Activated CD4-positive, alpha-beta memory T cell treated with anti-CD3 and anti-CD28 coated beads for 36 hours (primary cell): ENCODE measurements around the gene GIPC1. TPM values are rescaled to one million over a fixed set of nuclear protein-coding genes. Genes with fewer than 3 reads are reported as not detected.
A peak's percentile ranks its signal among the peaks of the same experiment; 100 is the strongest.

Experiments
- CTCF ChIA-PET: fragments of 350-600 bp; sonication (Branson Sonifier 250); formaldehyde crosslinking; loops from one replicate; lab custom pipeline; 2021; ENCODE audit warnings: antibody characterized with exemption, inconsistent platforms; lab: Charles Lee
- POLR2A ChIA-PET: fragments of 350-600 bp; sonication (Branson Sonifier 250); formaldehyde crosslinking; loops from one replicate; lab custom pipeline; 2021; ENCODE audit warnings: antibody characterized with exemption; lab: Charles Lee
- DNase-seq: peaks from one replicate; pipeline ENCODE4 v3.0.0-alpha.2; 2020
- H3K27ac Mint-ChIP-seq: one replicate; pipeline ENCODE4 v1.8.0; 2021; ENCODE audit warnings: mixed read lengths
- H3K27me3 Mint-ChIP-seq: one replicate; pipeline ENCODE4 v1.8.0; 2021; ENCODE audit warnings: mixed read lengths
- H3K36me3 Mint-ChIP-seq: one replicate; pipeline ENCODE4 v1.8.0; 2021; ENCODE audit warnings: mixed read lengths
- H3K4me1 Mint-ChIP-seq: one replicate; pipeline ENCODE4 v1.8.0; 2021; ENCODE audit warnings: low read depth, mixed read lengths
- H3K4me3 Mint-ChIP-seq: one replicate; pipeline ENCODE4 v1.8.0; 2021; ENCODE audit warnings: mild to moderate bottlenecking, mixed read lengths
- H3K9me3 Mint-ChIP-seq: one replicate; pipeline ENCODE4 v1.8.0; 2021; ENCODE audit warnings: mixed read lengths
- intact Hi-C: fragments of 100-400 bp; cut with micrococcal nuclease; formaldehyde crosslinking; loops from one replicate; pipeline ENCODE4 v1.15.1; 2023
- total RNA-seq, 2 experiments: library from RNA; stranded (reverse); gene quantifications; one replicate each; pipeline ENCODE4 v1.2.3, GENCODE V29; 2021

The GIPC1 gene
- total RNA-seq, 2 experiments from 2014 or later: 31.5 to 35.2 TPM

DNA sequence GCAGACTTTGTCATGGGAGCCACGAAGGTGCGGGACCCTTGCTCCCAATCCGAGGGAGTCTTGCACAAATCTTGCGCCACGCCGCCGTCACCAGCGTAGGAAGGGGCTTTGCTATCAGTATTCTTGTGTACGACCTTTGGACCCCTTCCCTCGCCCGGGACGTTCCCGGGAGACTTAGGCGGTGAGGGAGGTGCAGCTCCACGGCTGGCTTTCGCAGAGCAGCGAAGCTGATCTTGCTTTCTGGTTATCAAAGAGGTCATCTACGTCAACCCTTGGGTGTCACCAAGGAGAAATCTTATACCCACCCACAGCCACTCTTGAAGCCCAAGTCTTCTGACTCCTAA, 34.0 kb upstream of the GIPC1 start:
- H3K27me3 Mint-ChIP-seq: no peaks in the 10 kb centered on the region
- intact Hi-C loops: no loop called here
- H3K27ac Mint-ChIP-seq: peak overlapping the region; percentile 95
- ChIA-PET CTCF (interaction anchor here (0.6 to 2.7 kb wide), 3 partner anchors 18 to 26 kb away, joined by 3 to 11 read pairs (median 3); no protein-coding TSS in a partner anchor), POLR2A (interaction anchor here (1.2 kb wide), 1 partner anchor 12 kb away, joined by 7 read pairs; the partner anchor contains the start of gene DNAJB1)
- H3K36me3 Mint-ChIP-seq: peaks cover 7% of the 10 kb centered on the region
- peak overlapping the region; percentile 98 for H3K4me3 Mint-ChIP-seq
- peaks cover 33% of the 10 kb centered on the region for H3K4me1 Mint-ChIP-seq
- no peak for DNase-seq
- no peaks in the 10 kb centered on the region for H3K9me3 Mint-ChIP-seq

DNA sequence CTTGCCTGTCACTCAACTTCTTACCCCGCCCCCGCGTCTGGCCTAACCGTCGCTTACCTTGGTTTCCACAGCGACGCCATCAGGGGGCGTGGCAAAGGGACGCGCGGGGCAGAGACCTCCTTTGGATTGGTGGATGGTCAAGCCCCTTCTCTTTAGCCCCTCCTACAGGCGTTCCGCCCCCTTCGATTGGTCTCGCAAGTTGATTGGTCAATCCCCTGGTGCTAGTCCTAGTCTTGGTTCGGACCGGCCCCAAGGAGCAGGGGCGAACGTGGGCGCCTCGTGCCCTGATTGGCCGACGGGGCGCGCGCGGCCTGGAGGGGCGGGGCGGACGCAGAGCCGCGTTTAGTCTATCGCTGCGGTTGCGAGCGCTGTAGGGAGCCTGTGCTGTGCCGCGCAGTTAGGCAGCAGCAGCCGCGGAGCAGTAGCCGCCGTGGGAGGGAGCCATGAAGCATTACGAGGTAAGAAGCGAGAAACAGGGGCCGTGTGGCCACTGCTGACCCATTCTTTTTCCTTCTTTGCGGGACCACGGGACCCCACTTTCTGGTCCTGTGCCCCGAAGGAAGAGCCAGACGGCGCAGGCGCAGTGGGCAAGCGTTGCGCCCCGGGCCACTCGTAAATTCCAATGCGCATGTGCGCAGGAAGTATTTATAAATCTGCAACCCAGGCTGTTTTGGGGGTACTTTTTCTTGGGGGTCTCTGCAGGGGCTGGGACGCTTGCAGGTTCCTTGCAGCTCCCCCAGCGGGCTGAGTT, 33.5 kb upstream of the GIPC1 start, which contains the start of gene TECR:
Gene TECR, plus strand, starts transcription at position 341 of the 751 bp plus-strand sequence. Its CDS starts 103 bp downstream, at position 444.
- DNase-seq: peak; percentile 100
- no peaks in the 10 kb centered on the region for H3K9me3 Mint-ChIP-seq
- ChIA-PET POLR2A (interaction anchor here (1.0 to 2.4 kb wide), 3 partner anchors 10 to 12 kb away, joined by 5 to 7 read pairs (median 7); partner anchors contain the start of gene DNAJB1), CTCF (interaction anchor here (0.6 to 2.7 kb wide), 3 partner anchors 19 to 27 kb away, joined by 3 to 11 read pairs (median 3); no protein-coding TSS in a partner anchor)
- H3K36me3 Mint-ChIP-seq: peaks cover 7% of the 10 kb centered on the region
- H3K4me3 Mint-ChIP-seq: peak within 1 kb of the TSS; percentile 98
- no peaks in the 10 kb centered on the region for H3K27me3 Mint-ChIP-seq
- intact Hi-C loops: loop anchor here (1.0 to 10.0 kb wide), 4 partner anchors 11 to 1545 kb away; partner anchors contain the start of genes DNAJB1 and TPM4
- H3K4me1 Mint-ChIP-seq: peaks cover 33% of the 10 kb centered on the region
- peak within 1 kb of the TSS; percentile 95 for H3K27ac Mint-ChIP-seq

DNA sequence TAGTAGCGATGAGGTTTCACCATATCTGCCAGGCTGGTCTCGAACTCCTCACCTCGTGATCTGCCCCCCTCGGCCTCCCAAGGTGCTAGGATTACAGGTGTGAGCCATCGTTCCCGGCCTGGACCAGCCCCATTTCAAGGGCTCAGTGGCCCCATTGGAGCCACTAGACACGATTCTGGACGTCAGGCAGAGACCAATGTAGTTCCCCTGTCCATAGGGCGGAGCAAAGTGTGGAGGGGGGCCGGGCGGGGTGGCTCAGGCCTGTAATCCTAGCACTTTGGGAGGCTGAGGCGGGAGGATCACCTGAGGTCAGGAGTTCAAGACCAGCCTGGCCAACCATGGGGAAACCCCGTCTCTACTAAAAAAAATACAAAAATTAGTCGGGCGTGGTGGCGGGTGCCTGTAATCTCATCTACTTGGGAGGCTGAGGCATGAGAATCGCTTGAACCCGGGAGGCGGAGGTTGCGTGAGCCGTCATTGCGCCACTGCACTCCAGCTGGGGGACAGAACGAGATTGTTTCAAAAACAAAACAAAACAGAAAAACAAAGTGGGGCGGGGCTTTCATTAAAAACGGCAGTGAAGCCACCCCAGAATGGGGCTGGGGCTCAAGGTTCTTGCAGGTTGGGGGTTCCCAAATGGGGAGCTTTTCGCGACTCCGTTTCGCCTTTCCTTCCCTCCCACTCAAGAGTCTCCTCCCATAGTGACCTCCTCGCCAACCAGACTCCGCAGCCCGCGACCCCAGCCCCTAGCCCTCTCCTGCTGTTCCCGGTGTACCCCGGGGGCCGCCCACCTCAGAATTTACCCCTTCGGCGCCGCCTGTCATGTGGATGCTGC, 32.7 kb upstream of the GIPC1 start:
- no peak for DNase-seq
- ChIA-PET CTCF (interaction anchor here (1.3 to 2.7 kb wide), 2 partner anchors 22 to 28 kb away, joined by 3 to 11 read pairs; no protein-coding TSS in a partner anchor), POLR2A (interaction anchor here (1.0 to 2.4 kb wide), 2 partner anchors 9 to 11 kb away, joined by 5 to 7 read pairs; partner anchors contain the start of gene DNAJB1)
- Mint-ChIP-seq H3K9me3 (no peaks in the 10 kb centered on the region), H3K27ac (peak overlapping the region; percentile 95), H3K4me1 (peaks cover 35% of the 10 kb centered on the region), H3K36me3 (peaks cover 7% of the 10 kb centered on the region), H3K27me3 (no peaks in the 10 kb centered on the region), H3K4me3 (peak overlapping the region; percentile 98)
- intact Hi-C loops: loop anchor here (1.0 to 10.0 kb wide), 4 partner anchors 10 to 1546 kb away; partner anchors contain the start of genes DNAJB1 and TPM4

DNA sequence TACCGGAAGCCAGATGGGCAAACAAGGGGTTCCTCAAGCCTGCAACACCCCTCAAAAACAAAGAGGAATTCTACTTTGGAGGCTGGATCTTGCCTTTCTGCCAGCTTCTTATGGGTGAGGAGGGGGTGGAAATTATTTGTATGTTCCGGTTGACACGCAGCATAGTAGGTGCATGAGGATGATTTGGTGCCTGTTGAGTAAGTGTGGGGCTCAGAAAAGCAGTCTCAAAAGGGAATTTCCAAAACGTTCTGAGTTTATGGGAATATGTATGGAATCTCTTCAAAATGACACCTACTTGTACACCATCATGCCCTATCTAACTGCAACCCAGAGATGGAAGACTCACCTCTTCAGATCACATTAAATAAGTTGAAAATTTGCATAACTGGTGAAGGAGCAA, 30.5 kb upstream of the GIPC1 start:
- Mint-ChIP-seq H3K4me3 (no peak overlapping the region), H3K4me1 (peaks cover 41% of the 10 kb centered on the region), H3K9me3 (no peaks in the 10 kb centered on the region), H3K36me3 (peaks cover 3% of the 10 kb centered on the region), H3K27me3 (no peaks in the 10 kb centered on the region), H3K27ac (no peak overlapping the region)
- intact Hi-C loops: loop anchor here (10.0 kb wide), 2 partner anchors 682 to 1548 kb away; partner anchors contain the start of gene TPM4
- DNase-seq: no peak
- POLR2A ChIA-PET: interaction anchor here (0.9 kb wide), 1 partner anchor 11 kb away, joined by 3 read pairs; no protein-coding TSS in a partner anchor
- CTCF ChIA-PET: no interaction called here

DNA sequence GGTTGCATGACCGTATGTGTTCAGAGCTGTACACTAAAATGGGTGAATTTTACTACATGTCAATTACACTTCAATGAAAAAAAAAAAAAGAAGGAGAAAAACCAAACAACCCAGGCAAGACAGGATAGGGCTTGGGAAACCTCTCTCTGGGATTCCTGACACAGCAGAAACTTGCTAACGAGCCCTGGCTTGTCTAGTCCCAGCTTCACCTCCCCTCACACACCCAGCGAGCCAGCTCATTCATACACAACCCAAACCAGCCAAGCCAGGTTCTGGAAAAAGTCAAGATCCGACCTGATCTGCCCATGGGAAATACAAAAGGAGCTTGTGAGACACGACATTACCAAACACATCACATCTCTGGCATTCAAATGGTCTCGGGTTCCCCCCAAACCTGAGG, 29.8 kb upstream of the GIPC1 start:
- CTCF ChIA-PET: interaction anchor here (1.2 kb wide), 1 partner anchor 31 kb away, joined by 6 read pairs; no protein-coding TSS in a partner anchor
- Mint-ChIP-seq H3K4me1 (peaks cover 39% of the 10 kb centered on the region), H3K27ac (no peak overlapping the region), H3K4me3 (no peak overlapping the region), H3K9me3 (no peaks in the 10 kb centered on the region), H3K36me3 (peaks cover 2% of the 10 kb centered on the region), H3K27me3 (no peaks in the 10 kb centered on the region)
- POLR2A ChIA-PET: interaction anchor here (0.9 kb wide), 1 partner anchor 10 kb away, joined by 3 read pairs; no protein-coding TSS in a partner anchor
- no peak for DNase-seq
- intact Hi-C loops: loop anchor here (10.0 kb wide), 2 partner anchors 681 to 1549 kb away; partner anchors contain the start of gene TPM4

DNA sequence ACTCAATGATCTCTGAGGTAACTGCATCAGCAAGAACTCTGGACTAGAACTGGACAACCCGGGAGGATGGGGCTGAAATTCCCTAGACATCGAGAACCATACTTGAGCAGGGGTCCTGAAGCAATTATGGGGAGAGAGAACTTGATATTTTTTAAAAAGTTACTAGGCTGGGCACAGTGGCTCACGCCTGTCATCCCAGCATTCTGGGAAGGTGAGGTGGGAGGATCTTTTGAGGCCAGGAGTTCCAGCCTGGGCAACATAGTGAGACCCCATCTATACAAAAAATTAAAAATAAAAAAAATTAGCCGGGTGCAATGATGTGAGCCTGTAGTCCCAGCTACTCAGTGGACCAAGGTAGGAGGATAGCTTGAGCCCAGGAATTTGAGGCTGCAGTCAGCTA, 24.6 kb upstream of the GIPC1 start:
- intact Hi-C loops: loop anchor here (5.0 to 10.0 kb wide), 3 partner anchors 127 to 1554 kb away; partner anchors contain the start of gene TPM4
- Mint-ChIP-seq H3K36me3 (peaks cover 22% of the 10 kb centered on the region), H3K4me1 (peaks cover 56% of the 10 kb centered on the region), H3K9me3 (no peaks in the 10 kb centered on the region), H3K27me3 (no peaks in the 10 kb centered on the region), H3K4me3 (no peak overlapping the region), H3K27ac (peak overlapping the region; percentile 97)
- DNase-seq: no peak
- CTCF ChIA-PET: interaction anchor here (1.0 to 1.4 kb wide), 3 partner anchors 15 to 40 kb away, joined by 3 to 4 read pairs (median 3); no protein-coding TSS in a partner anchor
- POLR2A ChIA-PET: no interaction called here

- peak; percentile 52 for DNase-seq
- intact Hi-C loops: loop anchor here (5.0 to 10.0 kb wide), 3 partner anchors 127 to 1555 kb away; partner anchors contain the start of gene TPM4
Measured at GRCh38 chr19:14519860-14520407, 24.0 kb upstream of the GIPC1 start.

GRCh38 chr19:14519245-14519859, 23.4 kb upstream of the GIPC1 start:
- no peaks in the 10 kb centered on the region for H3K9me3 Mint-ChIP-seq
- ChIA-PET CTCF (interaction anchor here (0.8 to 3.0 kb wide), 3 partner anchors 14 to 39 kb away, joined by 3 to 11 read pairs (median 3); no protein-coding TSS in a partner anchor), POLR2A (interaction anchor here (0.7 to 1.5 kb wide), 2 partner anchors 10 to 637 kb away, joined by 3 to 5 read pairs; no protein-coding TSS in a partner anchor)
- peak overlapping the region; percentile 88 for H3K4me3 Mint-ChIP-seq
- peak overlapping the region; percentile 97 for H3K27ac Mint-ChIP-seq
- intact Hi-C loops: no loop called here
- no peaks in the 10 kb centered on the region for H3K27me3 Mint-ChIP-seq
- no peak for DNase-seq
- peaks cover 34% of the 10 kb centered on the region for H3K36me3 Mint-ChIP-seq
- H3K4me1 Mint-ChIP-seq: peaks cover 68% of the 10 kb centered on the region

More at GRCh38 chr19:14519860-14520407, 24.0 kb upstream of the GIPC1 start:
- peak overlapping the region; percentile 88 for H3K4me3 Mint-ChIP-seq
- H3K27ac Mint-ChIP-seq: peak overlapping the region; percentile 97
- peaks cover 28% of the 10 kb centered on the region for H3K36me3 Mint-ChIP-seq
- H3K4me1 Mint-ChIP-seq: peaks cover 62% of the 10 kb centered on the region
- POLR2A ChIA-PET: interaction anchor here (1.5 kb wide), 1 partner anchor 9 kb away, joined by 5 read pairs; no protein-coding TSS in a partner anchor
- no peaks in the 10 kb centered on the region for H3K9me3 Mint-ChIP-seq
- CTCF ChIA-PET: interaction anchor here (0.8 to 1.4 kb wide), 2 partner anchors 14 to 39 kb away, joined by 3 read pairs; no protein-coding TSS in a partner anchor
- no peaks in the 10 kb centered on the region for H3K27me3 Mint-ChIP-seq

- Mint-ChIP-seq H3K27me3 (no peaks in the 10 kb centered on the region), H3K9me3 (no peaks in the 10 kb centered on the region), H3K4me1 (peaks cover 60% of the 10 kb centered on the region), H3K27ac (peak within 1 kb of the TSS; percentile 97), H3K36me3 (peaks cover 36% of the 10 kb centered on the region), H3K4me3 (peak within 1 kb of the TSS; percentile 88)
- ChIA-PET POLR2A (interaction anchor here (0.5 to 2.3 kb wide), 9 partner anchors 10 to 754 kb away, joined by 3 to 18 read pairs (median 7); partner anchors contain the start of genes GIPC1, MRI1 and ZNF333), CTCF (interaction anchor here (0.8 to 4.0 kb wide), 8 partner anchors 12 to 381 kb away, joined by 3 to 21 read pairs (median 4); partner anchors contain the start of genes ASF1B and PTGER1)
- intact Hi-C loops: loop anchor here (1.0 kb wide), 2 partner anchors 11 kb away; partner anchors contain the start of gene TECR
- peak; percentile 79 for DNase-seq
Measured at GRCh38 chr19:14517840-14518505, 22.0 kb upstream of the GIPC1 start, which contains the start of gene DNAJB1. Gene DNAJB1, minus strand, starts transcription at chr19:14518397. Its CDS starts 48 bp downstream, at chr19:14518349.
